GM19193 (cell line): Measurements from ENCODE around the gene CACFD1.

Experiments used
- POLR2A ChIP-seq: IDR thresholded peaks from 4 replicates; pipeline ENCODE4 v1.6.1; 2011; ENCODE audit not compliant: insufficient read depth, insufficient read length; ENCODE audit errors: extremely low read depth

CACFD1 gene

GRCh38 chr9:133483611-133484010 lies 23.8 kb downstream of the CACFD1 start:
- no peak for TF ChIP-seq POLR2A

- no peak for TF ChIP-seq POLR2A
Observed at GRCh38 chr9:133484671-133485437, 25.1 kb downstream of the CACFD1 start.

- no peak for TF ChIP-seq POLR2A
Observed at GRCh38 chr9:133485531-133486260, 25.9 kb downstream of the CACFD1 start.

GRCh38 chr9:133487331-133487725 lies 27.6 kb downstream of the CACFD1 start:
- no peak for TF ChIP-seq POLR2A

- no peak for TF ChIP-seq POLR2A
Observed at GRCh38 chr9:133488686-133489252, 29.0 kb downstream of the CACFD1 start.

- no peak for TF ChIP-seq POLR2A
Observed at GRCh38 chr9:133489253-133490190, 29.7 kb downstream of the CACFD1 start.

GRCh38 chr9:133490201-133490681 lies 30.5 kb downstream of the CACFD1 start:
- TF ChIP-seq POLR2A, result no peak

GRCh38 chr9:133490865-133491655 lies 31.3 kb downstream of the CACFD1 start:
- no peak for TF ChIP-seq POLR2A

GRCh38 chr9:133491656-133491925 lies 31.8 kb downstream of the CACFD1 start:
- no peak for TF ChIP-seq POLR2A

GRCh38 chr9:133492061-133493021 lies 32.6 kb downstream of the CACFD1 start:
- no peak for TF ChIP-seq POLR2A

- no peak for TF ChIP-seq POLR2A
Observed at GRCh38 chr9:133493428-133493827, 33.6 kb downstream of the CACFD1 start.

- TF ChIP-seq POLR2A, result no peak
Observed at GRCh38 chr9:133493845-133494540, 34.2 kb downstream of the CACFD1 start.

GRCh38 chr9:133494636-133495326 lies 35.0 kb downstream of the CACFD1 start:
- TF ChIP-seq POLR2A, result no peak
